ENCODE results near the gene ZBTB7C. TPM values are rescaled to one million over a fixed set of nuclear protein-coding genes. Genes with fewer than 3 reads are reported as not detected.

The ZBTB7C gene
- total and polyA plus RNA-seq, 2 of the 4 experiments (the other 2 are of a cell fraction) = not detected

GRCh38 chr18:48126240-48126639, 282.9 kb downstream of the ZBTB7C start:
- dilution Hi-C loops (cut with HindIII; ENCODE audit: low sequenced_read_pairs, unreplicated experiment) (no loop called here), in situ Hi-C loops (cut with MboI; ENCODE audit: low sequenced_read_pairs) (no loop called here), intact Hi-C loops (cut with micrococcal nuclease) (no loop called here)
- H3K9me3 ChIP-seq (ENCODE audit: control insufficient read depth, insufficient read depth, low read length) = no peaks in the 10 kb centered on the region
- H2BK120ac ChIP-seq (ENCODE audit: low read depth, low read length) = no peak overlapping the region
- no peak overlapping the region for H2AK9ac ChIP-seq (replicated peaks; ENCODE audit: low read depth, low read length, poor library complexity)
- CTCF ChIA-PET = no interaction called here
- no peak overlapping the region for H3K4ac ChIP-seq (ENCODE audit: low read depth, low read length)
- H3K27me3 ChIP-seq (ENCODE audit: control insufficient read depth, insufficient read depth, low read length) = peaks cover 10% of the 10 kb centered on the region
- no peaks in the 10 kb centered on the region for H3K36me3 ChIP-seq (ENCODE audit: control insufficient read depth, insufficient read depth, low read length)
- H3K56ac ChIP-seq (ENCODE audit: extremely low read depth, insufficient read depth, low read length) = no peak overlapping the region
- H2BK20ac ChIP-seq (ENCODE audit: low read depth, low read length) = no peak overlapping the region
- 90% methylated on average over 2 of the region's 3 CpGs; no CpG with 5 or more reads in 1 of the 2 experiments for WGBS, 2 experiments (ENCODE audit: extremely low coverage in 2 of 2, insufficient read length in 1 of 2)
- H3K9me1 ChIP-seq (ENCODE audit: insufficient read depth, low read length) = no peaks in the 10 kb centered on the region
- no peaks in the 10 kb centered on the region for H3K79me1 ChIP-seq (ENCODE audit: low read depth in 1 of 2, low read length in 2 of 2)
- H3K27ac ChIP-seq (ENCODE audit: insufficient read depth, low read length) = no peak overlapping the region
- H2AFZ ChIP-seq (replicated peaks; ENCODE audit: low read length, poor library complexity) = no peak overlapping the region
- H3K18ac ChIP-seq (ENCODE audit: low read depth, low read length) = no peak overlapping the region
- H3K4me1 ChIP-seq (ENCODE audit: control insufficient read depth, insufficient read depth, low read length) = no peaks in the 10 kb centered on the region
- ATAC-seq (ENCODE audit: low read depth) (no peak), DNase-seq (no peak)
- no peak overlapping the region for H4K5ac ChIP-seq (ENCODE audit: low read depth, low read length)
- no peaks in the 10 kb centered on the region for H4K20me1 ChIP-seq (ENCODE audit: insufficient read depth, low read length)
- no peak overlapping the region for H3K4me2 ChIP-seq (ENCODE audit: low read depth, low read length)
- no peak overlapping the region for H2AK5ac ChIP-seq (ENCODE audit: low read depth, low read length)
- no TSS peak for BruUV-seq (replicated peaks)
- no peak overlapping the region for H3K9ac ChIP-seq (ENCODE audit: low read depth, low read length)
- no peak overlapping the region for H3K4me3 ChIP-seq (ENCODE audit: insufficient read depth, low read depth, low read length)
- POLR2A ChIA-PET (ENCODE audit: unreplicated experiment) = no interaction called here
- H4K8ac ChIP-seq (ENCODE audit: low read depth in 2 of 2, low read length in 2 of 2) = no peak overlapping the region
- no peak overlapping the region for H3K14ac ChIP-seq (replicated peaks; ENCODE audit: low read depth, low read length)
- H2BK5ac ChIP-seq (ENCODE audit: low read depth, low read length, poor library complexity, severe bottlenecking) = no peak overlapping the region
- H4K91ac ChIP-seq (ENCODE audit: insufficient read depth, low read depth, low read length) = no peak overlapping the region
- no peak overlapping the region for H3K23ac ChIP-seq (ENCODE audit: low read depth, low read length)
- H2BK15ac ChIP-seq (ENCODE audit: low read depth, low read length) = no peak overlapping the region
- TF ChIP-seq FOS (IDR thresholded peaks at IDR 0.05; ENCODE audit: low read depth, low read length) (no peak), USF2 (IDR thresholded peaks at IDR 0.05; ENCODE audit: low read depth, low read length) (no peak), RFX5 (IDR thresholded peaks at IDR 0.05; ENCODE audit: low read depth, low read length) (no peak), RCOR1 (IDR thresholded peaks at IDR 0.05; ENCODE audit: insufficient replicate concordance, low read length) (no peak), MXI1 (IDR thresholded peaks at IDR 0.05; ENCODE audit: borderline replicate concordance, low read depth, low read length) (no peak), NFE2L2 (IDR thresholded peaks at IDR 0.05; ENCODE audit: low read depth, low read length) (no peak), SMC3 (IDR thresholded peaks at IDR 0.05; ENCODE audit: low read depth, low read length) (no peak)
